Astrocyte (in vitro differentiated cells and primary cell): ENCODE data around the gene CMBL.

Experiments
- EZH2 ChIP-seq: IDR thresholded peaks from 2 replicates; pipeline ENCODE4 v1.6.1; 2012; ENCODE audit warnings: mild to moderate bottlenecking, low read length, inconsistent platforms; ENCODE audit not compliant: insufficient read depth
- TF ChIP-seq, protein P1 (sequence below): IDR thresholded peaks from 2 replicates; pipeline ENCODE4 v1.5.1; 2011; ENCODE audit warnings: low read depth, mild to moderate bottlenecking, inconsistent platforms, low read length, moderate library complexity; ENCODE audit not compliant: insufficient read depth

DNA sequence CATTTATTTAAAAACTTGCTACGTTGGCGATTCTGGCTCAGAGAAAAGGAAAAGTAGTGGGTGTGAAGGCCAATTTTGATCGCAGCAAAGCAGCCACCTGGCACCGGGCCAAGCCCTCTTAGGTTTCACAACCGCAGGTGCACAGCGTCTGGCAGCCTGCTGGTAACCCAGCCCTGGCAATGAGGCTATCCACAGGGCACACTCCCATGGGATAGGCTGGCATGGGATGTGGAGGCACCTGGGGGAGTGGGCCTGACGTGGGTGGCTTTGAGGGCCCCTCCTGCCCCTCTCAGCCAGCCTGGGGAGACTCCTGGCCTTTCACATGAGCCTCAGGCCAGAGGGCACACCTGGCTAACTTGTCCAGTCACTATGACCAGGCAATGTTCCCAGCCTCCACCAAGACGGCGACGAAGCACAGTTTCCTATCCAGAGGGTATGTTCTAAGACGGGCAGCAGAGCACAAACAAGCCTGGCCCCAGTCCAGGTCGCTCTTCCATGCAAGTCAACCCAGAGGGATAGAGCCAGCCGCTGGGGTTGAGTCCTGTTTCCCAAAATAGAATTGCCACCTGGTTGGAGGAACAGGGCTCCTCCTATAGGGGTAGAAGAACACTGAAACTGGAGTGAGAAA, 19.0 kb downstream of the CMBL start:
- TF ChIP-seq, protein P1, sequence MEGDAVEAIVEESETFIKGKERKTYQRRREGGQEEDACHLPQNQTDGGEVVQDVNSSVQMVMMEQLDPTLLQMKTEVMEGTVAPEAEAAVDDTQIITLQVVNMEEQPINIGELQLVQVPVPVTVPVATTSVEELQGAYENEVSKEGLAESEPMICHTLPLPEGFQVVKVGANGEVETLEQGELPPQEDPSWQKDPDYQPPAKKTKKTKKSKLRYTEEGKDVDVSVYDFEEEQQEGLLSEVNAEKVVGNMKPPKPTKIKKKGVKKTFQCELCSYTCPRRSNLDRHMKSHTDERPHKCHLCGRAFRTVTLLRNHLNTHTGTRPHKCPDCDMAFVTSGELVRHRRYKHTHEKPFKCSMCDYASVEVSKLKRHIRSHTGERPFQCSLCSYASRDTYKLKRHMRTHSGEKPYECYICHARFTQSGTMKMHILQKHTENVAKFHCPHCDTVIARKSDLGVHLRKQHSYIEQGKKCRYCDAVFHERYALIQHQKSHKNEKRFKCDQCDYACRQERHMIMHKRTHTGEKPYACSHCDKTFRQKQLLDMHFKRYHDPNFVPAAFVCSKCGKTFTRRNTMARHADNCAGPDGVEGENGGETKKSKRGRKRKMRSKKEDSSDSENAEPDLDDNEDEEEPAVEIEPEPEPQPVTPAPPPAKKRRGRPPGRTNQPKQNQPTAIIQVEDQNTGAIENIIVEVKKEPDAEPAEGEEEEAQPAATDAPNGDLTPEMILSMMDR = no peak
- no peak for TF ChIP-seq EZH2
